D721Med (cell line): ENCODE measurements around the gene RFX3.
A peak's percentile ranks its signal among the peaks of the same experiment; 100 is the strongest.

Experiments used
- DNase-seq: peaks from one replicate; pipeline ENCODE4 v3.0.0; 2011; ENCODE audit warnings: low spot score; ENCODE audit not compliant: insufficient read length
- FAIRE-seq: peaks from 2 replicates; lab custom pipeline; 2011; peaks lifted over from hg19 to GRCh38; lab: Jason Lieb, UNC
- CTCF ChIP-seq: IDR thresholded peaks from 2 replicates; pipeline ENCODE4 v1.5.1; 2012; ENCODE audit warnings: mild to moderate bottlenecking, control low read depth; ENCODE audit not compliant: insufficient read depth; ENCODE audit errors: missing control alignments

RFX3 gene

GRCh38 chr9:3256571-3257330 lies 269.1 kb downstream of the RFX3 start:
- no peak for DNase-seq
- FAIRE-seq: no peak
- TF ChIP-seq CTCF: no peak

GRCh38 chr9:3251309-3251708 lies 274.5 kb downstream of the RFX3 start:
- DNase-seq (no peak), FAIRE-seq (no peak)
- no peak for TF ChIP-seq CTCF

- no peak for TF ChIP-seq CTCF
- DNase-seq (no peak), FAIRE-seq (no peak)
Measured at GRCh38 chr9:3250741-3251140, 275.1 kb downstream of the RFX3 start.

DNA sequence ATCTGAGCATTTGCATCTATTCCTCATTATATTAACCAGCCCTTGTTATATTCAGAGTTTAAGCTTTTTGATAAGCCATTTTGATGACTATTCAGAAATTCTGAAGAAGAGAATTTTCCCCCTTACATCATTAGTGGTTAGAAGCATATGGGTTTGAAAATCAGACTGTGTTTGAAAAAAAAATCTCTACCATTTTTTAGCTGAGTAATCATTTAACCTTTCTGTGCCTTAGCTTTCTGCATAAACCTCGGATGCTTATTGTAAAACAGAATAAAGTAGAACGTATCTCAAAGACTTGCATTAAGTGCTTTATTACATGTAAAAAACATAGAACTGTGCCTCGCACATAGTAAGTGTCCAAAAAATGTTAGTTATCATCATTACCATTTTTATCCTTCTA lies 278.6 kb downstream of the RFX3 start:
- FAIRE-seq: no peak
- no peak for DNase-seq
- no peak for TF ChIP-seq CTCF

GRCh38 chr9:3246241-3246640 lies 279.6 kb downstream of the RFX3 start:
- no peak for DNase-seq
- FAIRE-seq: peak; percentile 97
- TF ChIP-seq CTCF: no peak

GRCh38 chr9:3244963-3245653 lies 280.7 kb downstream of the RFX3 start:
- no peak for TF ChIP-seq CTCF
- FAIRE-seq (no peak), DNase-seq (no peak)

DNA sequence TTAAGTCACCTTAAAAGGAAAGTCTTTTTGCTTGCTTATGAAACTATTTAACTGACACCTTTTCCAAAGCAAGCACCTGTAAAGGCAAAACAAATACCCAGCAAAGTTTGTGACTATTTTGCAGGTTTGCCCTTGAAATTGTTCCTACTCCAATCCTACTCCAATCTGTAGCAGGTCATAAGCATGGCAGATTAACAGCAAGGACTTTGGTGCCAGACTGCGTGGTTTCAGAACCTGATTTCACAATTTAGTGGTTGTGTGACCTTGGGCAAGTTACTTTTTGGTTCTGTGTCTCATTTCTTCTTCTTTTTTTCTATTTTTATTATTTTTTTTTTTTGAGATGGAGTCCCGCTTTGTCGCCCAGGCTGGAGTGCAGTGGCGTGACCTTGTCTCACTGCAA lies 282.1 kb downstream of the RFX3 start:
- FAIRE-seq (no peak), DNase-seq (no peak)
- no peak for TF ChIP-seq CTCF
